GM20000 (cell line): ENCODE results near the gene C14orf180.

Experiments used
- DNase-seq: peaks from one replicate; pipeline ENCODE4 v3.0.0; 2012; ENCODE audit warnings: low spot score
- CTCF ChIP-seq: IDR thresholded peaks from 2 replicates; pipeline ENCODE4 v1.5.1; 2012; ENCODE audit warnings: mild to moderate bottlenecking, control low read depth; ENCODE audit errors: extremely low read depth, missing control alignments

The C14orf180 gene

DNA sequence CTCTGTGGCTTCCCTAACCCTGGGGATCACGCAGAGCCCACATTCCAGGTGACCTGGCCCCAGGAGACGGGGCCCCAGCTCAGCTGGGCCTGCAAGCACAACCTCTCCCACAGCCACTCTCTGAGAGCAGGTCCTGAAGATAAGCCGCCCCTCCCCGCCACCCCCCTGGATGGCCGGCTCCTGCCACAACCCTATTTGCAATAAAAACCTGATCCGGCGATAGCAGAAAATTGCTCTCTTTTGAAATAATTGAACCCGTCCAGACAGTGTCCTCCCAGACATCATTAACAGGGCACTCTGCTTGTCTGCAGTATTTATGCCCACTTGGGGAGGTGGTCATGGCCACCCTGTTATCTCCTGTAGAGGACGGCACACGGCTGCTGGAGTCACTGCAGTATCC, 5.0 kb downstream of the C14orf180 start:
- TF ChIP-seq CTCF, result no peak
- no peak for DNase-seq

GRCh38 chr14:104585966-104586697, 6.6 kb downstream of the C14orf180 start:
- no peak for TF ChIP-seq CTCF

GRCh38 chr14:104586832-104587620, 7.5 kb downstream of the C14orf180 start:
- DNase-seq, result no peak
- TF ChIP-seq CTCF, result no peak

More at GRCh38 chr14:104585966-104586697, 6.6 kb downstream of the C14orf180 start:
- DNase-seq, result no peak

GRCh38 chr14:104587641-104588040, 8.1 kb downstream of the C14orf180 start:
- no peak for TF ChIP-seq CTCF
- no peak for DNase-seq

- TF ChIP-seq CTCF, result no peak
- DNase-seq, result no peak
Measured at GRCh38 chr14:104588066-104588857, 8.7 kb downstream of the C14orf180 start.

GRCh38 chr14:104589338-104590195, 10.0 kb downstream of the C14orf180 start:
- no peak for TF ChIP-seq CTCF

More at GRCh38 chr14:104589338-104590195, 10.0 kb downstream of the C14orf180 start:
- no peak for DNase-seq
